ENCODE data around the gene PCDHB1.

PCDHB1 gene

DNA sequence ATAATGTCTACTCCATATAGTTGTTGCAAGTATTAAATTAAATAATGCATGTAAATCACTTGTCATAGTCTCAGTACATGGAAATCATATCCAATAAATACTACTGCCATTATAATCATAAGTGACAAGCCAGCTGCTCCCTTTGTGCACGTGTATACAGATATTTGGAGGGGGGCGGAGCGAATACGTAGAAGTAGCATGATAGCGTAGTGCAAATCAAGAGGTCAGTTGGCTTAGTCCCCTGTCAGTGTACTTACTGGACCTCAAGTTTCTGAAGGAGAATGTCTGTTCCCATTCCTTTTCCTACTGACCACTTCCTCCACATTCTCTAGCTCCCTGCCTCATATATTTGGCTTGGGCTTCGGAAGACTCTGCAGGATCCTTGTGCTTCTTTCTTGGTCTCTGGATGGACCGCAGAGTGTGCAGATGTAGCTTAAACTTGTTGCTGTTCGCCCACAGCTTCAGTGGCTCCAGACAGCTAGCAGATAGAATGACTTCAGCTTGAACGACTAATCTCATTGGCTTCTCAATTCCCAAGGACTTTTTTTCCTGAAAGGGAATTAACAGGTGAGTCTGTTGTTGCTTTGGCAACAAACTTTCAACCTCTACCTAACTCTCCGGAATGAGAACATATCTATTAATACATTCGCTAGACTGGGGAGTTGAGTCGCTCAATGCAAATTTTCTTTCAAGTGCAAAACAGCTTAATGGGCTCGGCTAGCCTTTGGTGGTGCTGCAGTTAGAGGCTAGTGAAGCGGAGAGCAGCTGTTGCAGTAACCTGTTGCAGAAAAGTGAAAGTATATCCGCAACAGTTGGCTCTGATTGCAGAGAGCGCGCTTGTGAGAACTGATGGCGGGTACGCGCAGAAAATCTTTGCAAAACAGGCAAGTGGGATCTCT lies at the start of gene PCDHB1:
Gene PCDHB1, plus strand, starts transcription at position 753 of the 899 bp plus-strand sequence. Its CDS starts 97 bp downstream, at position 850.
- DNase-seq (ENCODE audit: low read depth, low spot score): no peak

GRCh38 chr5:141001446-141001843 lies 49.7 kb upstream of the PCDHB1 start:
- DNase-seq (ENCODE audit: low read depth, low spot score): no peak

GRCh38 chr5:141001844-141002604 lies 49.1 kb upstream of the PCDHB1 start:
- no peak for DNase-seq (ENCODE audit: low read depth, low spot score)

DNA sequence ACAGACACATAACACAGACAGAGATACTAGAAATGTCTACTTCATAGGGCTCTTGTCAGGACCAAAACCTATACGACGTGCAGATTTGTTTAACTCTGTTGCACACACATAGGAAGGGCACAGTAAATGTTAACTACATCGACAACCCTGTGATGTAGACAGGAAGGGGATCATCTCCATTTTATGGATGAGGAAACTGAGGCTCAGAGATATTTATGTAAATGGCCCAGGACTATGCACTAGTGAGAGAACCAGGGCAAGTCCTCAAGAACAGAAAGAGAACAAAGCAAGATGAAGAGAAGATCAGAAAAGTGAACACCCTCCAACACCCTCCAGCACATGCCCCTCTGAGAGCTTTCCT lies 48.6 kb upstream of the PCDHB1 start:
- no peak for DNase-seq (ENCODE audit: low read depth, low spot score)

- DNase-seq (ENCODE audit: low read depth, low spot score): no peak
Observed at GRCh38 chr5:141003031-141003430, 48.1 kb upstream of the PCDHB1 start.

- no peak for DNase-seq (ENCODE audit: low read depth, low spot score)
Observed at GRCh38 chr5:141003791-141004611, 47.2 kb upstream of the PCDHB1 start.

GRCh38 chr5:141007791-141008190 lies 43.4 kb upstream of the PCDHB1 start:
- DNase-seq (ENCODE audit: low read depth, low spot score): no peak

DNA sequence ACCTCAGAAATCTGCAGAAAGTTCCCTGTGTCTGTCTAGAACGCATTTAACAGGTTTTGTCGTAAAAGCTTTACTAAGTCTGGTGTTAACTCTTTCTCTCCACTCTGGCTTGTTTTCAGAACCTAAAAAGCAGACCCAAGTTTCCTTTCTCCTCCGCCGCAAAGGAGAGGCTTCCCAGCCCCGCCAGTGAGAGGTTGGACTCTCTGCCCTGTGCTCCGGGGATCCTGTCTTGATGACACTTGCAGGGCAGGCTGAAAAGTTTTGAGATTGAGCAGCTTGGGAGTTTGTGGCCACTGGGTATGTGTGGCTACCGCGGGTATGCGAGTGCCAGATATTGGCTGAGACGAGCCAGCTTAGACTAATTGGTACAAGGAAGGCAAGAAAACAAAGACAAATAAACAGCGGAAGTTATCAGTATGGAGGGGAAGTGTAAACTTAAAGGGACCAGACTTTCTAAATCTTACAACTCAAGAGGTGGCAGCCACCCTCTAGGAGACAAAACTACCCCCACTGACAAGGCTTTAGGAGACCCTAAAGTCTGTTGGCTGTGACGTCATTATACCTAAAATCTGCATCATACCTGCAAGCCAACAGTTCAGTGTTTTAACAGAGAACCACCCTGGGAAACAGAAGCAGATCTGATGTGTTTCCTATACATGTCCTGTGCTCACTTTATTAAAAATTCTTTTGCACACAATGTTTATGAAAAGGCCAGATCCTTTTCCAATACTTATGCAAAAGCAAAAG lies 41.0 kb upstream of the PCDHB1 start:
- no peak for DNase-seq (ENCODE audit: low read depth, low spot score)

DNA sequence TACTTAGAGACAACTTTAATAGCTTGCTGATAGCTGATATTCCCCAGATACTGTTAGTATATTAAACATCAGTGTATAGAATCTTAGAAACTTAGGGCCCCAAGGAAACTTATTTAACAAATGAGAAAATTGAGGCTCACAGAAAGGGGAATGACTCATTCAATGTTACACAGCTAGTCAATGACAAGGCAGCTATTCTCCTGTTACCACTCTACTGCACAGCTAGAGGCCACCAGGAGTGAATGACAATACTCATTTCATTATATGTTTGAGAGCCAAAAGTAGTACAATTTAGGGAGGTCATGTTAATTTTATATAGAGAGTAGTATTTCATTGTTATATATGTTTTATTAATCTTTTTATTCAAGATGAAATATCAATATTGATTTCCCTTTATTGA lies 33.2 kb upstream of the PCDHB1 start:
- no peak for DNase-seq (ENCODE audit: low read depth, low spot score)

DNA sequence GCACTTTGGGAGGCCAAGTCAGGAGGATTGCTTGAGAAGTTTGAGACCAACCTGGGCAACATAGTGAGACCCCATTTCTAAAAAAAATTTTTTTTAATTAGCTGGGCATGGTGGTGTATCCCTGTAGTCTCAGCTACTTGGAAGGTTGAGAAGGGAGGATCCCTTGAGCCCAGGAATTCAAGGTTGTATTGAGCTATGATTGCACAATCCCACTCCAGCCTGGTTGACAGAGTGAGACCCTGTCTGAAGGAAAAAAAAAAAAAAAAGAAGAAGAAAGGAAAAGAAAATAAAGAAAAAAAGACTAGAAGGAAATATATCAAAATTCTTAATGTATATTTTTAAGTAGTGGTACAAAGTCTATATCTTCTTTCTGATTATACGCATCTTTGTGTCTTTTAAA lies 28.8 kb upstream of the PCDHB1 start:
- no peak for DNase-seq (ENCODE audit: low read depth, low spot score)

DNA sequence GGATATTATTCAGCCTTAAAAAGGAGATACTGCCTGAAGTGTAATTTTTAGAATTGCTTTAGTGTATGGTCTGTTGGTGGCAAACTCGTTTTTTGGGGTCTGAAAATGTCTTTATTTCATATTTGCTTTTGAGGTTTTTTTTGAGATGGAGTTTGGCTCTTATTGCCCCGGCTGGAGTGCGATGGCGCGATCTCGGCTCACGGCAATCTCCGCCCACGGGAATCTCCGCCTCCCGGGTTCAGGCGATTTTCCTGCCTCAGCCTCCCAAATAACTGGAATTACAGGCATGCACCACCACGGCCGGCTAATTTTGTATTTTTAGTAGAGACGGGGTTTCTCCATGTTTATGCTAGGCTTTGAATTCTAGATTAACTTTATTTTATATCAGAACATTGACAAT lies 20.2 kb upstream of the PCDHB1 start:
- no peak for DNase-seq (ENCODE audit: low read depth, low spot score)

- DNase-seq (ENCODE audit: low read depth, low spot score): no peak
Observed at GRCh38 chr5:141032626-141033025, 18.5 kb upstream of the PCDHB1 start.

- DNase-seq (ENCODE audit: low read depth, low spot score): no peak
Observed at GRCh38 chr5:141039061-141039460, 12.1 kb upstream of the PCDHB1 start.

GRCh38 chr5:141039517-141039916 lies 11.7 kb upstream of the PCDHB1 start:
- no peak for DNase-seq (ENCODE audit: low read depth, low spot score)

DNA sequence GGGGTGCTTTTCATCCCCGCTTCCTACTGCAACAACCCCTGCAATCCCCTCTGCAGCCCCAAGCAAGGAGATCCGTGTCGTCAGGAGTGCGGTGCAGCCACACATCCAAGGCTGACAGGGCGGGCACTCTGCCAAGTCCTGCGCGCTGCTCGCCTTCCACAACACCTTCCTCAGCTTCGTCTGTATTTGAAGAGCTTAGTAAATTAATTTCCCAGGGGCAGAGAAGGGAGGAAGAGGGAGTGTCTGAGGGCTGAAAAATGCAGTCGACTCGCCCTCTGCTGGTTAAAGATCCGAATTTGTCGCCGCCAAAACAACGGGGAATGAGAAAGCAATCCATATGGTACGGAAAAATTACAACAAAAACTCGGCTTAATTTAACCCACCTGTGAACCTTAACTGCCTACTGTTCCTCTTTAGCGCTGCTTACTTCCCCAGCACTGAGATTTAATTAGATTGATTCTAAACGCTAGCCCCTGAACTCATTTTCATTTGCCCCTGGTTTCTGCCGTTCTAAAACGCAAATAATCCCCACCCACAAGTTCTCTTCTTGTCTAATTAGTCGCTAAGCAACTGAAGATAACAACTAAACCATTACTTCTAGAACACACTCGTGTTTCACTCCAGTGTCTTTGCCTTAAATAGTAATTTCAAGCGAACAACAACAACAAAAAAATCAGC lies 10.9 kb upstream of the PCDHB1 start:
- DNase-seq (ENCODE audit: low read depth, low spot score): no peak

DNA sequence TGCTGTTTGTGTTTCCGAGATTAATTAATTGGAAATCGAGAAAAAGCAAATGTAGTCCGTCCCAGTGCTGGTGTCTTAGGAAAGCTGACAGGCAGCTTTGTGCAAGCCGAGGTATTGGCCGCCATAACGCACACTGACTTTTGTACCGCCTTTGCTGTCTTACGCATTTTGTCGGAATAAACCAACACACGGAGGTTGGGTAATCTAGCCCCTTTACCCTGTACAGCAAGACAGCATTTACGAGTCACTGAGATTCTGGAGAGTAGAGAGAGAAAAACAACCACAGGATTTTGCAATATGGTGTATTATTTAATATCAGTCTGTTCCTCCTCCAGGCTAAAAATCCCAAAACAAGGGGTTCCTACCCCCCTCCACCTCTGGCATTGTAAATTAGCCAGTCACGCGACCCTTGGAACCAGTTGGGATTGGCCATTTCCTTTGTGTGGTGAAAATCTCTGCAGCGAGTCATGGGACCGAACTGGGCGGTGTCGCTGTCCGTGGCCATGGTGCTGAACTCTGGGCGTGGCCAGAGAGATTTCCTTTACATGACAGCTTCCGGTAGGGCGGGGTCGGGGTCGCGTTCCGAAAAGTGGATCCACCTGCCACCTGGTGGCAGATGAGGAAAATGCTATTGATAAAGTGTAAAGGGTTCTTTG lies 10.3 kb upstream of the PCDHB1 start:
- peak; percentile 11 for DNase-seq (ENCODE audit: low read depth, low spot score)

- DNase-seq (ENCODE audit: low read depth, low spot score): no peak
Observed at GRCh38 chr5:141041427-141041785, 9.8 kb upstream of the PCDHB1 start.

- DNase-seq (ENCODE audit: low read depth, low spot score): no peak
Observed at GRCh38 chr5:141042555-141042954, 8.6 kb upstream of the PCDHB1 start.

GRCh38 chr5:141051521-141051866 lies 320 bp downstream of the PCDHB1 start:
- no peak for DNase-seq (ENCODE audit: low read depth, low spot score)

GRCh38 chr5:141077826-141078225 lies 26.7 kb downstream of the PCDHB1 start:
- DNase-seq (ENCODE audit: low read depth, low spot score): no peak

All from activated naive CD8-positive, alpha-beta T cell treated with anti-CD3 and anti-CD28 coated beads, Interleukin-2, amount 50 U/mL, for 16 hours (primary cell).